Right forelimb (tissue), 1 donor: ENCODE measurements around the gene RNF223.
"Not testable (repeated sequence)": the region's sequence is repeated elsewhere in the genome, so short reads cannot be mapped to it uniquely, and the experiment has no call there.

Experiments used
- DNase-seq: peaks from one replicate; pipeline ENCODE4 v3.0.0-alpha.2; 2018

Gene RNF223

DNA sequence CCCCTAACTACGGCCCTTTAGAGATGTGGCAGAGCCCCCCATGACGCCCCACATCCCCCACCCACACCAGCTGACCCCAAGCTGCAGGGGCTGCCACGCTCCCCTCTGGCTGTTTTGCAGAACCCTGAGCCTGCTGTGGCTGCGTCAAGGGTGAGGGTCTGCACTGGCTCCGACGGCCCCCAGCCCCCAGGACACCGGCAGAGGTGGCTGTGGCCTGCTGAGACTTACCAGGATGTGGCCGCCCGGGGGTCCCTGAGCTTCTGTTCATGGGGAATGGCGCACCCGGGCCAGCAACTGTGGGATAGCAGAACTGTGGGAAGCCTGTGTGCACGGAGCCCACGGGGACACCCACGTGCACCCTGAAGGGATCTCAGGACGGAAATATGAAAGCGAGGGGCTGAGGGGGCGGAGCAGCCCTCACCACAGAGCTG lies 12.8 kb upstream of the RNF223 start:
- DNase-seq: no peak

DNA sequence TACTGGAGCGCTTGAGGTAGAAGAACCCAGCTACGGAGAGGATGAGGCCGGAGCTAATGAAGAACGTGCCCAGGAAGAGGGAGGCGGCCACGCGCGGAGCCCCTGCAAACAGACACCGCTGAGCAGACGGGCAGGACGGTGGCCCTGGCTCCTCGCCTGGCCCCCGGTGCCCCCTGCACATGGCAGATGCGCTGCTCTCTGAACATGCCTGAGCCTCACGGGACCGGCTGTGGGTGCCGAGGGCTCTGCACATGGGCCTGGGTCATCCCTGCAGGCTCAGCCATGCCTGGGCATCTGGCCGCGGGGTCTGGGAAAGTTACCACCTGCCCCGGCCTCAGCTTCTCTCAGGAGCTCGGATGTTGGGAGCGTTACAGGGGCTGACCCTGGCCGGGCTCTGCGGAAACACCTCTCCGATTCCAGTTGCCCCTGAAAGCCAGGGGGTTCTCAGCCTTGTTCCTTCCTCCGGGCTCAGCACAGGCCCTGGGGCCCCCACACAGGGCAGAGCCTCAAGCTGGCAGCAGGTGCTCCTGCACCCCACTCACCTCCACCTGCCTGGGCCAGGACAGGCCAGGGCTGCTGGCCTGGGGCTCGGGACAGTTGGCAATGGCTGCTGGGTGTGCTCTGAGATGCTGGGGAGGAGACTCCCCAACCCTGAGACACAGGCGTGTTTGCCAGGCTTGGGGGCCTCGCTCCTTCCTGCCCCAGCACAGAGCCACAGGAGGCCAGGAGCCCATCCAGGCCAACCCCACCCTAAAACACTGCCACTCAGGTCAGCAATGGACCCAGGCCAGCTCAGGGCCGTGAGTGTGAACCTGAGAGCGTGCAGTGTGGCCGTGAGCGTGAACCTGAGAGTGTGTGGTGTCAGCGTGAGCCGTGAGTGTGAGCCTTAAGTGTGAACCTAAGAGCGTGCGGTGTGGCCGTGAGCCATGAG lies 12.1 kb upstream of the RNF223 start:
- no peak for DNase-seq

DNA sequence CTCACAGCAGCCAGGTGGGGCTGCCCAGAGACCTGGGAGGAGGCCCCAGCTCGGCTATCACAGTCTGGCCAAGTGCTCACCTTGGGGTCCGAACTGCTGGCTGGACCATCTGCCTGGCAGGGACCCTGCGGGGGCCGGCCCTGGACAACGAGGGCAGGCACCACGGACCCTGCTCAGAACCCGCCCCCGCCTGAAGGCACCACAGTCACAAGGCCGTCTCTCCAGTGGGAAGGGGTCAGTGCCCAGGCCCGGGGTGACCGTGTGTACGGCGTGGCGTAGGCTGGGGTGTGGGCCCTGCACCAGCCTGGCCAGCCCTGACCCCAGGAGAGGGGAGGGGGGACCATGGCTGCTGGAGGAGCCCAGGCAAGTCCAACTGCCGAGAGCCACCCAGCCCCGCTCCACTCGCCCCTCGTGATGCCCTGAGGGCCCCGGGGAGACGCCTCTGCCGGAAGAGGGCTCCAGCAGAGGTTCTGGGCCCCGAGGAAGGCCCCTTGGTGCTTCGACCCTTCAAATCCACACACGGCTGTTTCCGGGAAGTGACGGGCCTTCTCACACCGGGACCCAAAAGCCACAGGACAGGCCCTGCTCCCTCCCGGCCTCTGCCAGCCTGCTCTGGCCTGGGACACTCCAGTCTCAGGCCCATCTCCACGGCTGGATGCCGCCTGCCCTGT lies 11.2 kb upstream of the RNF223 start:
- DNase-seq: no peak

DNA sequence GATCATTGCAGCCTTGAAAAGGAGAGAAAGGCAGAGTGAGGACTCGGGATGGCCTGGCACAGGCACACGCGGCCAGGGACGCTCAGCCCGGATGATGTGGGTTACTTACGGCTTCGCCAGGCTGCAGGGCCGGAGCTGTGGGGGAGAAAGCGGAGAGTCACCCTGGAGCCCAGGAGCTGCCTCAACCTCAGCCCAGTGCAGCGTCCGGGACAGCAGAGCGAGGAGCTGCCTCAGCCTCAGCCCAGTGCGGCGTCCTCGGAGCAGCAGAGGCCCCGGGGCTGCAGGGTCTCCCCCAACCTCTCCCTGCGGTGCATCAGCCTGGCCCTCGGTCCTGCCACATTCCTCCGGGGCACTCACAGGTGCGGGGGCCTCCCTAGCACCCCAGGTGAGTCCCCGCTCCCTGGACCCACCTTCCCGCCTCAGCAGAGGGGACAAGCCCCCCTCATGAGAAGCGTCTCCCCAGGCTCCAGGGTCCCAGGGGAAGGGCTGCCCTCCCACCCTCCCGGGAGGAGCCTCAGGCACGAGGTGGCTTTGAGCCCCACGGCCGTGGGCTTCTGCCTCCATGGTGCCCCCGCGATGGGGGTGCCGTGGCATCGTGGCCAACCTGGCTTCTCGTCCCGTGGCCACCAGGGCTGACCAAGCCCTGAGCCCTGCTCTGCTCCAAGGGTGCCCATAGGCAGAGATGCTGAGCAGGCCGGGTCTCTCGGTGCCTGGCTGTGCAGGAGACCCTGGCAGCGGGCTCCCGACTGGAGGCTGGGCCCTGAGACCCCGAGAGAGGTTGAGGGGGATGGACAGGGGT lies 10.5 kb upstream of the RNF223 start:
- DNase-seq: no peak

DNA sequence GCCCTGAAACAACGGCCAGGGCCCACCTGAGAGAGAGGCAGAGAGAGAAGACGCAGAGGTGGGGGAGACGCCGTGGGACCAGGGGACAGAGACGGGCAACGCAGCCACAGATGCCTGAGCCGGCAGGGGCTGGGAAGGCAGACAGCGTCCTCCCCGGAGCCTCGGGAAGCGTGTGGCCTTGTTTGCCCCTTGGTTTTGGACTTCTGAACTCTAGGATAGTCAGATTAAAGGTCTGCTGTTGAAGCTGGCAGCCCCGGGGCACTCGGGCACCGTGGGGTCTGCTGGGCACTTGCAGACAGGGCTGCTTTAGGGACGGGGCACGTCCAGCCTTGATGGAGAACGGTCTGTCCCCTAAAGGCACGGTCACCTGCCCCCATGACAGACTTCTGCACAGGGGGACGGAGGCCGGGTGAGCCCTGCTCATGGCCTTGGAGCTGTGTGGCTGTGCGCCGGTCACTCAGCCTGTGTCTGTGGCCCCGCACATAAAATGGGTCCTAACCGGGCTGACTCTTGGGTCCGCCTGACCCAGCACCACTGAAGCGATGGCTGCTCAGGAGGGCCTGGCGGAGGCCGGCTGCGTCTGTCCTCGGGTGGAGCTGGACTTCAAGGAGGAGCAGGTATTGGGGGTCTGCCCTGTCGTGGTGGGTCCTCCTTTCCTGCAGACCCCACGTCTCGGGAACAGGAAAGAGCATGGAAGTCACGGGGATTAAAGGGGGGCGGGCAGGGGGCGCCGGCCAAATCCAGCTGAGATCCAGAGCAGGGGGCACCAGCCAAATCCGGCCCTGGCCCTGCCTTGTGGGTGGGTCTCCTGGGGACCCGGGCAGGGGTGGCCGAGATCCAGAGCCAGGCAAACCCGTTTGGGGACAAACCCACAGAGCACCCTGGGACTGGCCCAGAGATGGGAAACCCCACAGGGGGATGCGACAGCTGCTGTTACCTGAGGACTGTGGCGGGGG lies 9.6 kb upstream of the RNF223 start:
- peak; percentile 44 for DNase-seq

DNA sequence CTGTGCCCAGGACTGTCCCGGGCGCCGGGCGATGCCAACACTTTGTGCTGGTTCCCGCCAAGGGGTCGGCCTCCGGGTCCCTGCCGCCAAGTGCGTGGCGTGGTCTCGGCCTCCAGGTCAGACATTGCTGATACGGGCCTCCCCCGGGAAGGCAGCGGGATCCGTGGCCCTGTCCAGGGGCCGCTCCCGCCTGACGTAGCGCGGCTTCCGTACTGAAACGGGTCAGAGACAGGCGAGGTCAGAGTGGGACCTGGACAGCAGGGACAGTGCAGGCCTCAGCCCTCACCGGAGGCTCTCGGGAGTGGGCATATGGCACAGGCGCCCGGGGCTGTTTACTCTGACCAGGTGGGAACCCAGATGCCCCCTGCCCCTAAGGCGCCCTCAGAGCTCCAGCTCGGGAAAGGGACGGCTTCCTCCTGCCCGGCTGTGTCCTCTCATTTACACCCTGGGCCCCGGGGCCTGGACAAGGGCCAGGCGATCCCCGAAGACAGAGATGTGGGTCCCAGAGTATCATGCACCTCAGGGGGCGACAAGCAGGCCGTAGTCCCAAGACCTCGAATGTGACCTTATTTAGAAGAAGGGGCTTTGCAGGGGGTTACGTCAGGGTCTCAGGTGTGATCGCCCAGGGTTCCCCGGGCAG lies 8.8 kb upstream of the RNF223 start:
- peak; percentile 43 for DNase-seq

DNA sequence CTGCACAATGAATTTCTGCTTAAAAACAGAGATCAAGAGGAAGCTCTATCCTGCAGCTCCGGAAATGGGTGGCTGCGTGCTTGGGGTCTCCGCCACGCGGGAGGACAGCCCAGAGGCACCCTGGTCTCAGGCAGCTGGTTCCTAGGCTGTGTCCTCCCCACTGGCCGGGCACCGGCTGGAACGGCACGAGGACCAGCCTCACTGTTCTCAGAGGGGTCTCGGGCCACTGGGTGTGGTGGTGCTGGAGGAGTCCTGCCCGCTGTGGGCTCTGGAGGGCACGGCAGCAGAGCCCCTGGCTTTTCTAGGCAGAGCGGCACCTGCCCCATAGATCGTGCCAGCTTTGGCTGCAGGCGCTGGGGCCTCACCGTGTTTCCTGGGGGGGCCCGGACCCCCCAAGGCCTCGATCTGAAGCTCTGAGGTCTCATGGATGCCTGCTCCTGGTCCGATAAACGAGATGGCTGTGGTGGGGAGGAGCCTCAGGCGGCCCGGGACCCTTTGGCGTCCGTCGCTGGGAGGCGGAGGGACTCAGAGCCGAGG lies 8.2 kb upstream of the RNF223 start:
- no peak for DNase-seq

DNA sequence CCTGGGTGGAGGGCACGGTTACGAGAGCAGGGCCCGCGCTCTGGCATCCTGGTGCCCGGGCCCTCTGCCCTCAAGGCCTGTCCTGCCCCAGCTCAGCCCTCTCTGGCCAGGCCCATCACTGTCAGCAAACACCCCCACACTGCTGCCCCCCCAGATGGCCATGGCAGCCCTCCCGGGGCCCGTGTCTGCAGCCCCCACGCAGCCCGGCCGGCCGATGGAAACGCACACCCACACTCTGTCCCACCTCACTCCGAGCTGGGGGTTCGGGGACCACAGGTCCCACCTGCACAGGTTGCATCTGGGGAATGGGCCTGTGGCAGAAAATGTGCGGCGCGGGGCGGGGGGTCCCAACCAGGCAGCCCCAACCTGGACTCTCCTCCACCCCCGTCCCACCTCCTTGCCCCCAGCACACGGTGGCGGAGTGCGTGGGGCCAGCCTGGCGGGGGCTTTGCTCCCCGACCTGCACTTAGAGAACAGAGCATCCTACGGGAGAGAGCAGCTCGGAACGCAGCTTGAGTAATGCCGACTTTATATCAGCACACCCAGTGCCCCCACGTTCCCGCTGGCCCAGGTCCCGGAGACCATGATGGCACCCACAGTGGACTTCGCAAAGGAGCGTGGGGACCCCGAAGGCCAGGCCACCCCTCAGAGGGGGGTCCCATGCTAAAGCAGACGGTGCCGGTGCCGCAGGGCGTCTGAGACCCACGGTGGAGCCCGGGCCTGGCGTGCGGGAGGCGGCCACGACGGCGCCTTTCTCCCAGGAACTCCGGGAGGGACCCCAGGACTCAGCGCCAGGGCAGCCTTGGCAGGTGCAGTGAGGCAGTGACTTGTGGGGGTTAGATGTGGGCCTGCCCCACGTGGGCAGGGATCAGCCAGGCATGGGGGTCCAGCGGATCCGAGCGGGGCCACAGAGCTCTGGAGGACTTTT lies 7.5 kb upstream of the RNF223 start:
- DNase-seq: peak; percentile 43

DNA sequence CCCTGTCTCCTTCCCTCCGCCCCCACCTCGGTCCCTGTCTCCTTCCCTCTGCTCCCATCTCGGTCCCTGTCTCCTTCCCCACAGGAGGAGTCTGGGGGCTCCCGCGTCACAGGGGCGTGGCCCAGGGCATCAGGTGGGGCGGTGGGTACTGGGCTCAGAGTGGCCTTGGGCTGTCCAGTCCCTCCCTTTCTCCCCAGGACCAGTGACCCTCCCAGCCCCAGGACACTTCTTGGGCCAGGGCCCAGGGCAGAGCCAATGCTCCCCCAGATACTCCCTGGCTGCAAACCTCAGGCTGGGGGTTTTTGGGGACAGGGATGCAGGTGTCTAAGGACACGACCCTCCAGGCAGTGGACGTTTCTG lies 6.8 kb upstream of the RNF223 start:
- no peak for DNase-seq

DNA sequence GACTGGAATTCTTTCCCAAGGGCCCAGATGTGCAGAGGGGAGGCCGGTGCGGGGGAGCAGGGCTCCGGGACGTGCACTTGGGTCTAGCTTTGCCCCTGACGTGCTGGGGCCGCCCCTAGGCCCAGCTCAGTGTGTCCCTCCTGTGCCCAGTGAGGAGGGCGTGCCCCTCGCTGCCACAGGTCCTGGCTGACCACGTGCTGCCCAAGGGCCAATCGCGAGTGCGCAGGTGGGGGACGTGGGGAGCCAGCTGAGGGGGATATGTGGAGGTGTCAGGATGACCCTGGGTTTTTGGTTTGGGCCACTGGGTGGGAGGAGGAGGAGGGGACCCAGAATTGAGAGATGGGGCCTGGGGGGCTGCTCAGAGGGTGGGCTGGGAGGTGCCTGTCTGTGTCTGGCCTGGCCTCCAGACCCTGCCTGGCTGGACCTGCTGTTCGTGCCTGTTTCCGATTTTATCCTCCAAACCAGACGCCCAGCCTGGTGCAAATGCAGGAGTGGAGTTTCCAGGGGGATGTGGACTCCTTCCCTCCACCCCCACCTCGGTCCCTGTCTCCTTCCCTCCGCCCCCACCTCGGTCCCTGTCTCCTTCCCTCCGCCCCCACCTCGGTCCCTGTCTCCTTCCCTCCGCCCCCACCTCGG lies 6.1 kb upstream of the RNF223 start:
- DNase-seq: peak; percentile 87

DNA sequence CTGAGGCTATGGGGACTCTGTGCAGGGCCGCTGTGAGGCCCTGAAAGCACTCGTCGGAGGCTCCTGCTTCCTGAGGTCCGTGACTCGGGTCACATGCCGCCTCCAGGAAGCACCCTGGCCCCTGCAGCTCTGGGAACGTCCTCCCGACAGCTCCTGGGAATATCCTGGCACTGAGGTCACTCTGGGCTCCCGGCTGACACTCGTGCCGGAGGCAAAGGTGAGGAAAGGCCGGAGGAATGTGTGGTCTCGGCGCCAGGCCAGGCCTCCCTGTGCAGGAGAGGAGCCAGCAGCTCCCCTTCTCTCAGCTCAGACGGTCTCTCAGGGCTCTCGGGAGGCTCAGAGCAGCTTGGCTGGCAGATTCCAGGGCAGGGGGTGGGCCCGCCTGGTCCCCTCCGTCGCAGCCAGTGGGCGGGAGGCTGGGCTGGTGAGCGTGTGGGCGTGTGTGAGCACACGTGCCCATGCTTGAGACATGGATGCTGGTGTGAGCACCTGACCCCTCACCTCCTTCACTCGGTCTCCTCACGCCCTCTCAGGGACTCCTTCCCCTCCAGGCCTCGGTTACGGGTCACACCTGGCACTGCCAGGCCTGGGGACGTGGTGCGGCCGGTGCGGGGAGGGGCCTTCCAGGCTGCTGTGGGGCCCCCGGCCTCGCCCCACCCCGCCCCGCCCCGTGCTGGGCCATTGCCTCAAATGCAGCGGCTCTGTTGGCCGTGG lies 5.5 kb upstream of the RNF223 start:
- peak; percentile 78 for DNase-seq

DNA sequence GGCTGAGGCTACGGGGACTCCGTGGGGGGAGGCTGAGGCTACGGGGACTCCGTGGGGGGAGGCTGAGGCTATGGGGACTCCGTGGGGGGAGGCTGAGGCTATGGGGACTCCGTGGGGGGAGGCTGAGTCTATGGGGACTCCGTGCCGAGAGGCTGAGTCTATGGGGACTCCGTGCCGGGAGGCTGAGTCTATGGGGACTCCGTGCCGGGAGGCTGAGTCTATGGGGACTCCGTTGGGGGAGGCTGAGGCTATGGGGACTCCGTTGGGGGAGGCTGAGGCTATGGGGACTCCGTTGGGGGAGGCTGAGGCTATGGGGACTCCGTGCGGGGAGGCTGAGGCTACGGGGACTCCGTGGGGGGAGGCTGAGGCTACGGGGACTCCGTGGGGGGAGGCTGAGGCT lies 3.3 kb upstream of the RNF223 start:
- not testable (repeated sequence) for DNase-seq

DNA sequence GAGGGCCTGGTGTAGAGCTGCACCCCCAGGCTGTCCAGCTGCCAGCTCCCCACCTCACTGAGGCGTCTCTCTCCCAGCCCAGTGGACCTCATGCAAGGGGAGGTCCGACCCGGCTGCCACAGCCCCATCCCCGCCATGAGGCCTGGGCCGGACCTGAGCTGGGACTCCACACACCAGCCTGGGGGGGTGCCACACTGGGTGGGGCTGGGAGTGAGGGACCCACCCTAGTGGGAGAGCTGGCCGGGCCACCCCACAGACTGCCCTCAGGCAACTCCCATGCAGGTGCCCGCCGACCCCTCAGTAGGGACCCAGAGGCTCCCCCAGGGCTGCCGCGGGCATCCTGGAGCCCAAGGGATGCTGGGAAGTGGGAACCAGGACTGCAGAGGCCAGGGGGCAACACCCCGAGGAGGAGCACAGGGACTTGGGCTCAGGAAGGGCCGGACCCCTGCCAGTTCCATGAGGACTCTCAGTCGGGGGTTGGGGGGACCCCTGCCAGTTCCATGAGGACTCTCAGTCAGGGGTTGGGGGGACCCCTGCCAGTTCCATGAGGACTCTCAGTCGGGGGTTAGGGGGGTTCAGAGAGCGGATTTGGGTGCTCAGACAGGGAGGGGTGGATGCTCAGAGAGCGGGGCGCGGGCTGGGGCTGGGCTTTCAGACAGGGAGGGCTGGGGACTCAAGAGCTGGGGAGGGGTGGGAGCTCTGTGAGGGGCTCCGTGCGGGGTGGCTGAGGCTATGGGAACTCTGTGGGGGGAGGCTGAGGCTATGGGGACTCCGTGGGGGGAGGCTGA lies 1.2 kb upstream of the RNF223 start:
- DNase-seq: no peak

DNA sequence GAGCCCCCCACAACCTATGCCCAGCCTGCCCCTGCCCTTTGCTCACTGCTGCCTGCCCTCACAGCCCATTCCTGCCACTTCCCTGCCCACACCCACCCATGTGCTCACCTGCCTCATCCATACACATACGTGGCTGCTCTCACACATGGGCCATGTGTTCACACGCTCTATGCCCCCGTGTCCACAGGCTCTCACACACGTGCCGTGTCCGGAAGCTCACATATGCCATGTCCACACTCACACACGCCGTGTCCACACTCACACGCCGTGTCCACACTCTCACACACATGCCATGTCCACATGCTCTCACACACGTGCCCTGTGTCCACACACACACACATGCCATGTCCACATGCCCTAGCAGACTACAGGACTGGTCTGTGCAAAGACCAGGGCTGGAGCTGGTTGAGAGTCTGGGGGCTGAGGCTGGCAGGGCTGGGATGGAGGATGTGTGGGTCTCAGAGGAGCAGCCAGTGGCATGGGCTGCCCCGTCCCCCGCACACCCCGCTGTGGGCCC lies 583 bp upstream of the RNF223 start:
- DNase-seq: no peak

DNA sequence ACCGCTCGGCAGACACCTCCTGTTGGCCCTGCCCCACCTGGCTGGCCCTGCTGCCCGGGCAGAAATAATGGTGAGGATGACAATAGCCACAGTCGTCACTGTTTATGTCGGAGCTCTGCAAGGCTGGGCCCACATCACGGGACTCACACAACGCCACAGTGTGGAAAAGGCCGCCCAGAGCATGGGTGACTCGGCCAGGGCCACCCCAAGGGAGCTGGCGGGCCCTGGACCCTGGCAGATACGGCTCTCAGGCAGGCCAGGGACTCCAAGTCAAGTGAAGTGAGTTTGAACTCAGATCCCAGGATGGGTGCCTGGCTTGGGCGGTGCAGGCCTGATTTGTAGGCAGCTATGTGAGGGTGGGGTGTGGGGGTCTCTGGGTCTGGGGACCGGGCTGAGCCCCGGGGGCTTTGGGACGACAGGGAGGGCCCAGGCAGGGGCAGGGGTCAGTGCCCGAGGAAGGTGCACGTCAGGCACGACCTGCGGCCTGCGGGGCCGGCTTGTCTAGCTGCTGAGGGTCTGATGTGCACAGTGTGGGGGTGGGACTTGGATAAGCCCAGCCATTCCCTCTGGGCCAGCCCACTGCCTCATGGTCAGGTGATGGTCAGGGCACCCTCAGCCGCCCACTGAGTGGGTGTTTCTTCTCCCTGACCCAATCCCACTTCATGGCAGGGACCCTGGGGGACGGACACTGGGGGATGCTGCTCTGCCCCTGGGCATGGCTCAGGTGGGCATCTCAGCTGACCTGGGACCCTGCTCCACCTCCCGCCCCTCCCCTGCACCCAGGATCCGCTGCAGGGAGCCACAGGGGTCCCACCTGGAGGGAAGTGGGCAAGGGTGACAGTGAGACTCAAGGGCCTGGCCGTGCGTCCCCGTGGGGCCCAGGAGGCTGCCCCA lies 1.0 kb downstream of the RNF223 start:
- DNase-seq: no peak

DNA sequence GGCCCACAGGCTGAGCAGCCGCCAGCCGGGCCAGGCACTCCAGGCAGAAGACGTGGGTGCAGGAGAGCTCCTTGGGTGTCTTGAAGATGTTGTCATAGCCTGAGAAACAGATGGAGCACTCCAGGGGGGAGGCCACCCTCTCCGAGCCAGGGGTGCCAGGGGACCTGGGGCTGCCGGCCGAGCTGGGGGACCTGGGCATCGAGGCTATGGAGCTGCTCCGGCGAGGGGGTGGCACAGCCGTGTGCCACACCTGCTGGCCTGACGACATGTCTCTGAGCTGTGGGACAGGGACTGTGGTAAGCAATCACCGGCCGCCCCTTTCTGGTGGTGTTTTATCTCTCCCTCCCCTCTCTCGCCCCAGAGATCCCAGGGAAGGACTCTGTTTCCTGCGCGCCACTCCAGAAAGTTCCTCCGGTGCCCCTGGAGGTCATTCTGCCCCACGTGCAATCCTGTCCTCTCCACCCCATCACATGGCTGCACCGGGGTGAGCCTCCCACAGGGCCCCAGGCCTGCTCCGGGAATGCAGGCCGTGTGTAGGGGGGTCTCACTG lies 1.7 kb downstream of the RNF223 start:
- DNase-seq: no peak
